ENCODE results near the gene MAEL.

The MAEL gene

DNA sequence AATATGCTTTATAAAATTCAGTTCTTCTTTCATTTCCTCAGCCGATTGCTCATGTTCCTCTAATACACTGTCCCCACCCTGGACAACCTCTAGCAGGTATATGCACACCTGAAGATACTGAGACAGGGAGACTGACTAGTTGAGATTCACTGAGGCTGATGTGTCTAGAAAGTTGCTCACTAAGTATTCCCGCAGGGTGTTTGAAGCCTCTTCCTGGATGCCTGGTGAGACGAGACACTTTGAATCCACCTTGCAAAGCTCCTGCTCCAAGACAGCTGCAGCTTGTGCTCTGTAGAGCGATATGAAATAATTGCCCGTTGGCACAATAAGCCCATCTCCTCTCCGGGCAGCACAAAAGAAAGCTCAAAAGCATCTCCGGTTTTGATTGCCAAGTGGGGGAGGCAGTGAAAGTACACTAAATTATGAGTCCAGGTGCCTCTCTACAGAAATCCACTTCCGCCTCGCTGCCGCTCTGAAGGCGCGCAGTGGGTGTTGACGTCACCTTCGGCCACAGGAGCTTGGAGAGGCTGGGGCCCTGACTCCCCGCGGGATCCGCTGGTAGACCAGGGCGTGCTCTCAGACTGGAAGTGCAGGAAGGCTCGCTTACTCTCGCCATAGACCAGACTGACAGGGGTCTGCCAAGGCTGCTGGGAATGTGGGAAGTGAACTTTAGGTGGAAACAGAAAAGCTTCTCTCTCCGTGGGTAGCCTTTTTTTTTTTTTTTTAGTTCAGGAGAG lies 54.8 kb downstream of the MAEL start:
- peak; percentile 64 for DNase-seq (ENCODE audit: low spot score)
- in situ Hi-C loops (cut with MboI; ENCODE audit: low sequenced_read_pairs, unreplicated experiment): no loop called here
- TF ChIP-seq, protein P1, sequence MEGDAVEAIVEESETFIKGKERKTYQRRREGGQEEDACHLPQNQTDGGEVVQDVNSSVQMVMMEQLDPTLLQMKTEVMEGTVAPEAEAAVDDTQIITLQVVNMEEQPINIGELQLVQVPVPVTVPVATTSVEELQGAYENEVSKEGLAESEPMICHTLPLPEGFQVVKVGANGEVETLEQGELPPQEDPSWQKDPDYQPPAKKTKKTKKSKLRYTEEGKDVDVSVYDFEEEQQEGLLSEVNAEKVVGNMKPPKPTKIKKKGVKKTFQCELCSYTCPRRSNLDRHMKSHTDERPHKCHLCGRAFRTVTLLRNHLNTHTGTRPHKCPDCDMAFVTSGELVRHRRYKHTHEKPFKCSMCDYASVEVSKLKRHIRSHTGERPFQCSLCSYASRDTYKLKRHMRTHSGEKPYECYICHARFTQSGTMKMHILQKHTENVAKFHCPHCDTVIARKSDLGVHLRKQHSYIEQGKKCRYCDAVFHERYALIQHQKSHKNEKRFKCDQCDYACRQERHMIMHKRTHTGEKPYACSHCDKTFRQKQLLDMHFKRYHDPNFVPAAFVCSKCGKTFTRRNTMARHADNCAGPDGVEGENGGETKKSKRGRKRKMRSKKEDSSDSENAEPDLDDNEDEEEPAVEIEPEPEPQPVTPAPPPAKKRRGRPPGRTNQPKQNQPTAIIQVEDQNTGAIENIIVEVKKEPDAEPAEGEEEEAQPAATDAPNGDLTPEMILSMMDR (IDR thresholded peaks at IDR 0.05; ENCODE audit: borderline replicate concordance, control extremely low read depth, extremely low read depth, insufficient read depth, missing control alignments): no peak

DNA sequence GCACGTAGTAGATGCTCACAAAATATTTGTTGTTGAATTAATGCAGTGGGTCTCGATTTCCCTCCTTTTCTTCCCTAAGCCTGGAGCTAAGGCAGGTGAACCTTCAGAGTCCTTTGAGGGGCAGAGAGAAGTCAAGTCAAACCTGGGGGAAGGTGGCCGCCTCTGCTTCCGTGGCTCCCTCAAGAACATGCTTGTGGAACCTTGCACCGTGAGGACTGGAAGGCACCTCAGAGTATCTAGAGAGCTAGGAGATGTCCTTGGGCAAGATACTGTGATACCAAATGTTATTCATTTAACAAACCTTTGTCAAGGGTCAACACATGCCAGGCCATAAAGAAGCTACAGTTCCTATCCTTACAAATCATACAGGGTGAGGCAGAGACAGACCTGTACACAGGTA lies 62.8 kb downstream of the MAEL start:
- in situ Hi-C loops (cut with MboI; ENCODE audit: low sequenced_read_pairs, unreplicated experiment): loop anchor here (10.0 kb wide), 1 partner anchor 67 kb away; the partner anchor contains the start of gene MAEL
- DNase-seq (ENCODE audit: low spot score): no peak
- TF ChIP-seq, protein P1 (IDR thresholded peaks at IDR 0.05; ENCODE audit: borderline replicate concordance, control extremely low read depth, extremely low read depth, insufficient read depth, missing control alignments): no peak

DNA sequence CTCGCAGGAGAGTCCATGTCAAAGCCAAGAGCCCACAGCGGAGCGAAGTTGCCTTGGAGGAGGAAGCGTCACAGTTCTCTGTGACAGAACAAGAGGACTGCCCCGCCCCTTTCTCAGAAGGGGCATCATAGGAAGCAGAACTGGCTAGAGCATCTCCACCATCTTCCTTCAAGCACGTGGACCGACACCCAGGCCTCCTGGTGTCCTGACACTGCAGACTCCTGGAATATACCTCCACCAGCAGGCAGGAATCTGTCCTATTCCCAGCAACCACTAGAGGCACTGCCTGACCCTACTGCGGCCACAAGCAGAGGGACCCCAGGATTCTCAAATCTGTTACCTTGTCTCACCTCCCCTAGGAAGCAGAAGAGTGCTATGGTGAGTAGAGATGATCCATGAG lies 63.3 kb downstream of the MAEL start:
- DNase-seq (ENCODE audit: low spot score): no peak
- in situ Hi-C loops (cut with MboI; ENCODE audit: low sequenced_read_pairs, unreplicated experiment): loop anchor here (10.0 kb wide), 1 partner anchor 68 kb away; the partner anchor contains the start of gene MAEL
- TF ChIP-seq, protein P1 (IDR thresholded peaks at IDR 0.05; ENCODE audit: borderline replicate concordance, control extremely low read depth, extremely low read depth, insufficient read depth, missing control alignments): peak; percentile 14

DNA sequence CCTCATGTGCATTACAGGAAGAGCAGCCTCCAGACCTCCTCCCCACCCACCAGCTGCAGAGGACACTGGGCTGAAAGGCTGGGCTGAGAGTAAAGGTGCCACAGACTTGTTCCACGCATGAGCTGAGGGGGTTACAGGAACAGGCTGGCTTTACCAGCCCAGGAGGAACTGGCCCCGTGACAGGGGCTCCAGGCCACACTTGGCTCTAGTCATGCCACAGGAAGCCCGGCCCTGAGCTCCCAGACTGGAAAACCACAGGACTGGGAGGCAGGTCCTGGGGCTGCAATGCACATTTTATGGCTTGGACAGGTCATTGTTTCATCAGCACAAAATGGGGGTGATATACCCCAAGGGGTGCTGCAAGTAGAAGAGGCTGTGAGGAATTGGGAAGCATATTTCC lies 65.5 kb downstream of the MAEL start:
- no peak for DNase-seq (ENCODE audit: low spot score)
- TF ChIP-seq, protein P1 (IDR thresholded peaks at IDR 0.05; ENCODE audit: borderline replicate concordance, control extremely low read depth, extremely low read depth, insufficient read depth, missing control alignments): no peak
- in situ Hi-C loops (cut with MboI; ENCODE audit: low sequenced_read_pairs, unreplicated experiment): loop anchor here (10.0 kb wide), 1 partner anchor 70 kb away; the partner anchor contains the start of gene MAEL

- DNase-seq (ENCODE audit: low spot score): no peak
- TF ChIP-seq, protein P1 (IDR thresholded peaks at IDR 0.05; ENCODE audit: borderline replicate concordance, control extremely low read depth, extremely low read depth, insufficient read depth, missing control alignments): no peak
- in situ Hi-C loops (cut with MboI; ENCODE audit: low sequenced_read_pairs, unreplicated experiment): loop anchor here (5.0 to 10.0 kb wide), 2 partner anchors 70 to 143 kb away; partner anchors contain the start of gene MAEL
Measured at GRCh38 chr1:167054946-167055630, 66.0 kb downstream of the MAEL start.

- no peak for DNase-seq (ENCODE audit: low spot score)
- TF ChIP-seq, protein P1 (IDR thresholded peaks at IDR 0.05; ENCODE audit: borderline replicate concordance, control extremely low read depth, extremely low read depth, insufficient read depth, missing control alignments): no peak
- in situ Hi-C loops (cut with MboI; ENCODE audit: low sequenced_read_pairs, unreplicated experiment): loop anchor here (5.0 to 10.0 kb wide), 2 partner anchors 72 to 144 kb away; partner anchors contain the start of gene MAEL
Measured at GRCh38 chr1:167056529-167057231, 67.6 kb downstream of the MAEL start.

All from GM13976 (cell line).